ENCODE measurements around the gene C17orf67.

DNA sequence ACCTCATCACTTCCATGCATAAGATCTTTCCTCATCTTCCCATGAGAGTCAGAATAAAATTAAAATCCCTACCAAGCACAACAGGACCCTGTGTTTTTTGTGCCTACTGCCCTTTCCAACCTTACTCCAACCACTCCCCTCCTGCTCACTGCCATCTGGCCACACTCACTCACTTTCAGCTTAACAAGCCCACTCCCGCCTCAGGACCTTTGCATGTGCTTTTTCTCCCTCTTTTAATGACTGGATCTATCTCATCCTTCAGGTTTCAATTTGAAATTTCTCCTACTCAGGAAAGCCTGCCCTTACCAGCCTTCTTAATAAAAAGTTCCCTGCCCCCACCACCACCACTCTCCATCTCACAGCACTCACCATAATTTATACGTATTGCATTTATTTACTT, 14.7 kb downstream of the C17orf67 start:
- TF ChIP-seq, protein P1, sequence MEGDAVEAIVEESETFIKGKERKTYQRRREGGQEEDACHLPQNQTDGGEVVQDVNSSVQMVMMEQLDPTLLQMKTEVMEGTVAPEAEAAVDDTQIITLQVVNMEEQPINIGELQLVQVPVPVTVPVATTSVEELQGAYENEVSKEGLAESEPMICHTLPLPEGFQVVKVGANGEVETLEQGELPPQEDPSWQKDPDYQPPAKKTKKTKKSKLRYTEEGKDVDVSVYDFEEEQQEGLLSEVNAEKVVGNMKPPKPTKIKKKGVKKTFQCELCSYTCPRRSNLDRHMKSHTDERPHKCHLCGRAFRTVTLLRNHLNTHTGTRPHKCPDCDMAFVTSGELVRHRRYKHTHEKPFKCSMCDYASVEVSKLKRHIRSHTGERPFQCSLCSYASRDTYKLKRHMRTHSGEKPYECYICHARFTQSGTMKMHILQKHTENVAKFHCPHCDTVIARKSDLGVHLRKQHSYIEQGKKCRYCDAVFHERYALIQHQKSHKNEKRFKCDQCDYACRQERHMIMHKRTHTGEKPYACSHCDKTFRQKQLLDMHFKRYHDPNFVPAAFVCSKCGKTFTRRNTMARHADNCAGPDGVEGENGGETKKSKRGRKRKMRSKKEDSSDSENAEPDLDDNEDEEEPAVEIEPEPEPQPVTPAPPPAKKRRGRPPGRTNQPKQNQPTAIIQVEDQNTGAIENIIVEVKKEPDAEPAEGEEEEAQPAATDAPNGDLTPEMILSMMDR (IDR thresholded peaks at IDR 0.05; ENCODE audit: borderline replicate concordance, extremely low read depth, low read length, poor library complexity, severe bottlenecking), result no peak
- no peak for TF ChIP-seq EZH2 (IDR thresholded peaks at IDR 0.05; ENCODE audit: borderline replicate concordance, low read depth, low read length, severe bottlenecking)
